ENCODE measurements around the gene STAMBPL1. TPM values are rescaled to one million over a fixed set of nuclear protein-coding genes. Genes with fewer than 3 reads are reported as not detected.

STAMBPL1 gene
- total RNA-seq, 1 donor from 2014 or later: 3.3 TPM

GRCh38 chr10:88865281-88865876 lies 14.7 kb upstream of the STAMBPL1 start:
- DNase-seq (ENCODE audit: low spot score): no peak
- Mint-ChIP-seq H3K9me3 (ENCODE audit: unreplicated experiment) (no peaks in the 10 kb centered on the region), H3K4me3 (ENCODE audit: unreplicated experiment) (no peak overlapping the region), H3K4me1 (ENCODE audit: unreplicated experiment) (no peaks in the 10 kb centered on the region), H3K27ac (ENCODE audit: unreplicated experiment) (no peak overlapping the region), H3K36me3 (ENCODE audit: low read depth, unreplicated experiment) (no peaks in the 10 kb centered on the region), H3K27me3 (ENCODE audit: unreplicated experiment) (peaks cover 3% of the 10 kb centered on the region)
- no peak for TF ChIP-seq CTCF (IDR thresholded peaks at IDR 0.05; ENCODE audit: unreplicated experiment)

- no peak overlapping the region for H3K27ac Mint-ChIP-seq (ENCODE audit: unreplicated experiment)
- H3K9me3 Mint-ChIP-seq (ENCODE audit: unreplicated experiment): no peaks in the 10 kb centered on the region
- no peak for TF ChIP-seq CTCF (IDR thresholded peaks at IDR 0.05; ENCODE audit: unreplicated experiment)
- no peaks in the 10 kb centered on the region for H3K4me1 Mint-ChIP-seq (ENCODE audit: unreplicated experiment)
- no peak for DNase-seq (ENCODE audit: low spot score)
- no peak overlapping the region for H3K4me3 Mint-ChIP-seq (ENCODE audit: unreplicated experiment)
- H3K27me3 Mint-ChIP-seq (ENCODE audit: unreplicated experiment): peaks cover 3% of the 10 kb centered on the region
- no peaks in the 10 kb centered on the region for H3K36me3 Mint-ChIP-seq (ENCODE audit: low read depth, unreplicated experiment)
Measured at GRCh38 chr10:88866454-88866853, 13.6 kb upstream of the STAMBPL1 start.

GRCh38 chr10:88870089-88870488 lies 10.0 kb upstream of the STAMBPL1 start:
- Mint-ChIP-seq H3K9me3 (ENCODE audit: unreplicated experiment) (no peaks in the 10 kb centered on the region), H3K4me3 (ENCODE audit: unreplicated experiment) (no peak overlapping the region), H3K27me3 (ENCODE audit: unreplicated experiment) (no peaks in the 10 kb centered on the region), H3K4me1 (ENCODE audit: unreplicated experiment) (no peaks in the 10 kb centered on the region), H3K36me3 (ENCODE audit: low read depth, unreplicated experiment) (no peaks in the 10 kb centered on the region), H3K27ac (ENCODE audit: unreplicated experiment) (no peak overlapping the region)
- DNase-seq (ENCODE audit: low spot score): no peak
- TF ChIP-seq CTCF (IDR thresholded peaks at IDR 0.05; ENCODE audit: unreplicated experiment): no peak

- TF ChIP-seq CTCF (IDR thresholded peaks at IDR 0.05; ENCODE audit: unreplicated experiment): no peak
- H3K36me3 Mint-ChIP-seq (ENCODE audit: low read depth, unreplicated experiment): no peaks in the 10 kb centered on the region
Measured at GRCh38 chr10:88873757-88874156, 6.3 kb upstream of the STAMBPL1 start.

GRCh38 chr10:88874281-88874680 lies 5.8 kb upstream of the STAMBPL1 start:
- H3K4me1 Mint-ChIP-seq (ENCODE audit: unreplicated experiment): peaks cover 15% of the 10 kb centered on the region
- no peaks in the 10 kb centered on the region for H3K36me3 Mint-ChIP-seq (ENCODE audit: low read depth, unreplicated experiment)
- no peak for DNase-seq (ENCODE audit: low spot score)
- no peak for TF ChIP-seq CTCF (IDR thresholded peaks at IDR 0.05; ENCODE audit: unreplicated experiment)
- H3K9me3 Mint-ChIP-seq (ENCODE audit: unreplicated experiment): no peaks in the 10 kb centered on the region
- no peak overlapping the region for H3K27ac Mint-ChIP-seq (ENCODE audit: unreplicated experiment)
- no peaks in the 10 kb centered on the region for H3K27me3 Mint-ChIP-seq (ENCODE audit: unreplicated experiment)
- no peak overlapping the region for H3K4me3 Mint-ChIP-seq (ENCODE audit: unreplicated experiment)

More at GRCh38 chr10:88873757-88874156, 6.3 kb upstream of the STAMBPL1 start:
- no peaks in the 10 kb centered on the region for H3K9me3 Mint-ChIP-seq (ENCODE audit: unreplicated experiment)
- DNase-seq (ENCODE audit: low spot score): no peak
- H3K4me3 Mint-ChIP-seq (ENCODE audit: unreplicated experiment): no peak overlapping the region
- H3K27ac Mint-ChIP-seq (ENCODE audit: unreplicated experiment): no peak overlapping the region
- H3K4me1 Mint-ChIP-seq (ENCODE audit: unreplicated experiment): peaks cover 12% of the 10 kb centered on the region
- H3K27me3 Mint-ChIP-seq (ENCODE audit: unreplicated experiment): no peaks in the 10 kb centered on the region
